HG03039 (cell line): ENCODE measurements around the gene UBXN11.
"Not testable (repeated sequence)": the region's sequence is repeated elsewhere in the genome, so short reads cannot be mapped to it uniquely, and the experiment has no call there.

Experiments
- ATAC-seq: cut with Tn5 transposase; IDR thresholded peaks from one replicate; pipeline ENCODE4 v1.9.1; 2021; ENCODE audit warnings: mild to moderate bottlenecking, moderate library complexity; ENCODE audit not compliant: unreplicated experiment

UBXN11 gene

GRCh38 chr1:26337206-26337535 lies 30.7 kb upstream of the UBXN11 start:
- ATAC-seq = no peak

- peak; percentile 62 for ATAC-seq
Observed at GRCh38 chr1:26336477-26337205, 30.2 kb upstream of the UBXN11 start.

- ATAC-seq = peak; percentile 18
Observed at GRCh38 chr1:26335774-26336476, 29.5 kb upstream of the UBXN11 start.

GRCh38 chr1:26333312-26333711 lies 26.9 kb upstream of the UBXN11 start:
- not testable (repeated sequence) for ATAC-seq

- ATAC-seq = no peak
Observed at GRCh38 chr1:26330276-26330675, 23.8 kb upstream of the UBXN11 start.

GRCh38 chr1:26329380-26329779 lies 22.9 kb upstream of the UBXN11 start:
- ATAC-seq = not testable (repeated sequence)

- ATAC-seq = no peak
Observed at GRCh38 chr1:26328597-26328996, 22.2 kb upstream of the UBXN11 start.

GRCh38 chr1:26327956-26328362 lies 21.5 kb upstream of the UBXN11 start:
- no peak for ATAC-seq

- no peak for ATAC-seq
Observed at GRCh38 chr1:26324550-26324949, 18.1 kb upstream of the UBXN11 start.

GRCh38 chr1:26323382-26323781 lies 16.9 kb upstream of the UBXN11 start:
- ATAC-seq = no peak

- no peak for ATAC-seq
Observed at GRCh38 chr1:26322042-26322331, 15.6 kb upstream of the UBXN11 start.

- ATAC-seq = no peak
Observed at GRCh38 chr1:26321315-26322041, 15.0 kb upstream of the UBXN11 start.

GRCh38 chr1:26320896-26321295 lies 14.5 kb upstream of the UBXN11 start:
- ATAC-seq = no peak

- ATAC-seq = no peak
Observed at GRCh38 chr1:26318338-26319064, 12.1 kb upstream of the UBXN11 start.

- ATAC-seq = no peak
Observed at GRCh38 chr1:26317612-26318337, 11.3 kb upstream of the UBXN11 start, which contains the start of gene CD52. Gene CD52 (plus strand): TSS chr1:26317958. CDS start chr1:26318018, 60 bp downstream.

GRCh38 chr1:26317146-26317545 lies 10.7 kb upstream of the UBXN11 start:
- no peak for ATAC-seq

GRCh38 chr1:26315874-26316850 lies 9.7 kb upstream of the UBXN11 start:
- no peak for ATAC-seq

- ATAC-seq = no peak
Observed at GRCh38 chr1:26314501-26314900, 8.1 kb upstream of the UBXN11 start.
